Astrocyte (in vitro differentiated cells and primary cell): Measurements from ENCODE around the gene CDH20.

ENCODE experiments used
- CTCF ChIP-seq: IDR thresholded peaks from 2 replicates; pipeline ENCODE4 v1.5.1; 2011; ENCODE audit warnings: low read depth, mild to moderate bottlenecking, inconsistent platforms, low read length, moderate library complexity; ENCODE audit not compliant: insufficient read depth
- EZH2 ChIP-seq: IDR thresholded peaks from 2 replicates; pipeline ENCODE4 v1.6.1; 2012; ENCODE audit warnings: mild to moderate bottlenecking, low read length, inconsistent platforms; ENCODE audit not compliant: insufficient read depth

- TF ChIP-seq EZH2 (no peak), CTCF (no peak)
Measured at GRCh38 chr18:61554117-61554776, 221.0 kb downstream of the CDH20 start.
